ENCODE results near the gene CACNG3. TPM values are rescaled to one million over a fixed set of nuclear protein-coding genes. Genes with fewer than 3 reads are reported as not detected.

CACNG3 gene
- total RNA-seq, 2 experiments from 2014 or later = not detected

GRCh38 chr16:24258791-24259190 lies 2.7 kb downstream of the CACNG3 start:
- Histone ChIP-seq H3K36me3 (ENCODE audit: insufficient read depth, low read length) (no peaks in the 10 kb centered on the region), H3K27me3 (ENCODE audit: control insufficient read depth in 1 of 2, insufficient read depth in 2 of 2, low read length in 2 of 2) (peaks cover 41 to 65% of the 10 kb centered on the region in 2 experiments), H3K27ac (ENCODE audit: low read depth in 1 of 2, low read length in 2 of 2) (no peak overlapping the region), H3K4me3 (ENCODE audit: low read length) (no peak overlapping the region), H3K9me3 (ENCODE audit: control insufficient read depth in 1 of 2, insufficient read depth in 1 of 2, low read length in 2 of 2) (peaks cover 0 to 11% of the 10 kb centered on the region in 2 experiments), H3K4me1 (ENCODE audit: insufficient read depth, low read length) (no peaks in the 10 kb centered on the region)
- POLR2A ChIA-PET = no interaction called here
- intact Hi-C loops (cut with DNase I, micrococcal nuclease) = no loop called here
- no peak for TF ChIP-seq CTCF (IDR thresholded peaks at IDR 0.05)
- peaks cover 87% of the 10 kb centered on the region for H3K27me3 Mint-ChIP-seq
- no peaks in the 10 kb centered on the region for H3K9me3 Mint-ChIP-seq
- H3K4me3 Mint-ChIP-seq = no peak overlapping the region
- DNase-seq (no peak), ATAC-seq (ENCODE audit: poor library complexity) (no peak)
- CTCF ChIA-PET = no interaction called here
- H3K27ac Mint-ChIP-seq = no peak overlapping the region
- no peaks in the 10 kb centered on the region for H3K36me3 Mint-ChIP-seq (ENCODE audit: low read depth)
- H3K4me1 Mint-ChIP-seq (ENCODE audit: low read depth) = no peaks in the 10 kb centered on the region

DNA sequence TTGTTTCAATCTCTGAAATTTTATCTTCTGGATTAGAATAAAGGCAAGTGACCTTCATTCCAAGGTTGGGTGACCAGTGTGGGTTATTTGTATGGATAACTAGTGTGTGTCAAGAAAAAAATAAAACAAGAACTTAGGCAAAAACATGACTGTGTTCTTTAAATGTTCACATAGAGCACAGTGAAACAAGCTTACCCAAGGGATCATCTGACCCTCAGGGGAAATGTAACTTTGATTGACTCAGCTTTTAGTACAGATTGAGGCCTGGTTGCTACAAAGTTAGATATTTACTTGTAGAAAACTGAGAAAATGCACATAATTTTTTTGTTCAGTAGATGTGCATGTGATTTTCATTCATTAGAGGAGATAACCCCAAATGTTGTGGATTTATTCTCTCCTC lies 6.7 kb downstream of the CACNG3 start:
- no peak for ATAC-seq (ENCODE audit: poor library complexity)
- no peaks in the 10 kb centered on the region for H3K36me3 Mint-ChIP-seq (ENCODE audit: low read depth)
- H3K4me3 Mint-ChIP-seq = no peak overlapping the region
- Histone ChIP-seq H3K4me1 (ENCODE audit: insufficient read depth, low read length) (no peaks in the 10 kb centered on the region), H3K27me3 (ENCODE audit: control insufficient read depth in 1 of 2, insufficient read depth in 2 of 2, low read length in 2 of 2) (peaks cover 15 to 25% of the 10 kb centered on the region in 2 experiments), H3K36me3 (ENCODE audit: insufficient read depth, low read length) (no peaks in the 10 kb centered on the region), H3K9me3 (ENCODE audit: control insufficient read depth in 1 of 2, insufficient read depth in 1 of 2, low read length in 2 of 2) (no peaks in the 10 kb centered on the region), H3K4me3 (ENCODE audit: low read length) (no peak overlapping the region), H3K27ac (ENCODE audit: low read depth in 1 of 2, low read length in 2 of 2) (no peak overlapping the region)
- no peak for TF ChIP-seq CTCF (IDR thresholded peaks at IDR 0.05)
- no peaks in the 10 kb centered on the region for H3K9me3 Mint-ChIP-seq
- H3K4me1 Mint-ChIP-seq (ENCODE audit: low read depth) = no peaks in the 10 kb centered on the region
- no peak for DNase-seq
- no peak overlapping the region for H3K27ac Mint-ChIP-seq
- intact Hi-C loops (cut with DNase I, micrococcal nuclease) = no loop called here
- POLR2A ChIA-PET = no interaction called here
- peaks cover 62% of the 10 kb centered on the region for H3K27me3 Mint-ChIP-seq
- CTCF ChIA-PET = no interaction called here

GRCh38 chr16:24270721-24271442 lies 14.7 kb downstream of the CACNG3 start:
- H3K9me3 ChIP-seq (ENCODE audit: control insufficient read depth in 1 of 2, insufficient read depth in 1 of 2, low read length in 2 of 2) = no peaks in the 10 kb centered on the region
- no peaks in the 10 kb centered on the region for H3K4me1 ChIP-seq (ENCODE audit: insufficient read depth, low read length)
- peaks cover 17 to 29% of the 10 kb centered on the region in 2 experiments for H3K27me3 ChIP-seq (ENCODE audit: control insufficient read depth in 1 of 2, insufficient read depth in 2 of 2, low read length in 2 of 2)
- CTCF ChIA-PET = no interaction called here
- Mint-ChIP-seq H3K27me3 (peaks cover 58% of the 10 kb centered on the region), H3K9me3 (no peaks in the 10 kb centered on the region), H3K4me1 (ENCODE audit: low read depth) (no peaks in the 10 kb centered on the region), H3K27ac (no peak overlapping the region), H3K4me3 (no peak overlapping the region), H3K36me3 (ENCODE audit: low read depth) (no peaks in the 10 kb centered on the region)
- intact Hi-C loops (cut with DNase I, micrococcal nuclease) = no loop called here
- no peak for DNase-seq
- no peaks in the 10 kb centered on the region for H3K36me3 ChIP-seq (ENCODE audit: insufficient read depth, low read length)
- H3K4me3 ChIP-seq (ENCODE audit: low read length) = no peak overlapping the region
- no peak for TF ChIP-seq CTCF (IDR thresholded peaks at IDR 0.05)
- no peak overlapping the region for H3K27ac ChIP-seq (ENCODE audit: low read depth in 1 of 2, low read length in 2 of 2)
- POLR2A ChIA-PET = no interaction called here
- no peak for ATAC-seq (ENCODE audit: poor library complexity)

All from CD4-positive, alpha-beta T cell (primary cell).